Memory B cell (primary cell): Measurements from ENCODE around the gene GABRA4.

Experiments
- ATAC-seq: fragments of 150-1000 bp; cut with Tn5 transposase; 2 replicates; pipeline ENCODE4 v1.10.0; 2021; ENCODE audit warnings: low read depth, mild to moderate bottlenecking, moderate library complexity
- DNase-seq, 2 donors: peaks; one replicate each; pipeline ENCODE4 v3.0.0; 2022; ENCODE audit warnings: low spot score in 2 of 2
- H3K27ac Mint-ChIP-seq: one replicate; pipeline ENCODE4 v1.8.0; 2022; ENCODE audit warnings: mild to moderate bottlenecking, moderate library complexity, mixed read lengths
- H3K27me3 Mint-ChIP-seq: one replicate; pipeline ENCODE4 v1.8.0; 2022; ENCODE audit warnings: mixed read lengths
- H3K36me3 Mint-ChIP-seq: one replicate; pipeline ENCODE4 v1.8.0; 2022; ENCODE audit warnings: mild to moderate bottlenecking, mixed read lengths
- H3K4me1 Mint-ChIP-seq: one replicate; pipeline ENCODE4 v1.8.0; 2022; ENCODE audit warnings: mixed read lengths
- H3K4me3 Mint-ChIP-seq: one replicate; pipeline ENCODE4 v1.8.0; 2022; ENCODE audit warnings: mild to moderate bottlenecking, moderate library complexity, mixed read lengths
- H3K9me3 Mint-ChIP-seq: one replicate; pipeline ENCODE4 v1.8.0; 2022; ENCODE audit warnings: mixed read lengths

Gene GABRA4

DNA sequence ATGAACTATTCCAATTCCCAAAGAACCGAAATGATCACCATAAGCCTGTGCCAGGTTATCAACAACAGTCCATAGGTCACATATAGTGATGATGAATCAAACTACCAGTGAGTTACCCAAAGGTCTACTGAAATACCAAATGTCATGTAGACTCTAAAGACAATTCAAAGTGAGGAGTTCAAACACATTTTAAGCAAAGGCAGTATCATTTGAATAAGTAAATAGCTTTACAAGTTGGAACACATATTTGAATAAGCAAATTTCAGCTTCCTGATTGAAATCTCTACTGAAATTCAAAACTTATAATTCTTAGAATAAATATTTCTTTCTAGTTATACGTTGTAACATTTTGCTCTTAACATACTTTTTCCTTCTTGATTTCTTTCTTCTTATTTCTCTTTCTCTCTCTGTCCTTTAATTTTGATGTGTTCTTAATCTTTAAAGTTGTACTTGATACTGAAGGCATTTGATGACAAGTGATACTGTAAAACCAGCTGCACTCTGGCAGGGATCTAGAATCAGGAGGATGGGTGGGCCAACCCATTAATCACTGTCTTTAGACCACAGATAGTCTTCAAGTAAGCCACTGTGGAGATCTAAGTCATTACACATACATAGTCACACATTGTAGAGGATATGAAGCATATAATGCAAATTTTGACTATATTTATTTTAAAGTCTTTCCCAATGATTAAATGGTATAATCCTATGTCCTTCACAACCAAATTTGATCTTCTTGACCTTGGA lies 34.5 kb downstream of the GABRA4 start:
- Mint-ChIP-seq H3K27ac (no peak overlapping the region), H3K36me3 (no peaks in the 10 kb centered on the region), H3K9me3 (peaks cover 1% of the 10 kb centered on the region), H3K27me3 (no peaks in the 10 kb centered on the region), H3K4me3 (no peak overlapping the region), H3K4me1 (no peaks in the 10 kb centered on the region)
- ATAC-seq (no peak), DNase-seq (no peak)

GRCh38 chr4:46956451-46956850 lies 36.9 kb downstream of the GABRA4 start:
- Mint-ChIP-seq H3K4me3 (no peak overlapping the region), H3K4me1 (no peaks in the 10 kb centered on the region), H3K9me3 (no peaks in the 10 kb centered on the region), H3K27ac (no peak overlapping the region), H3K27me3 (no peaks in the 10 kb centered on the region), H3K36me3 (no peaks in the 10 kb centered on the region)
- no peak for ATAC-seq
- no peak for DNase-seq

DNA sequence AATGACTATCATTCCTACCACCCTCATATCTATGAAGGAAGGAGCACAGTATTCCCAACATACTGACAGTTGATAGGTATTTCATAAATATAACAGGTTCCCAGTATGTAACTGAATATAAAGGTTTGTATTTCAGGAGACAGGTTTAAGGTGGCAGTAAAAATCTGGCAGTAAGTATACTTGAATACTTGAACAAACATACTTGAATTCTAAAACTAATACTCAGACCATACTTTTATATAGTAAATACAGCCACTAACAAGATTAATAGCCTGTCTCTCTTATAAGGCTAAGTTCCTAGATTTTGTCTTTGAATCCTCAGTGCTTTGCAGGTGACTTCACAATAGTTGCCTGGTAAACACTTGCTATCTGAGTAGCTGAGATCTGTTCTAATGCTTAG lies 37.8 kb downstream of the GABRA4 start:
- H3K27ac Mint-ChIP-seq = no peak overlapping the region
- DNase-seq = no peak
- H3K9me3 Mint-ChIP-seq = no peaks in the 10 kb centered on the region
- H3K4me1 Mint-ChIP-seq = no peaks in the 10 kb centered on the region
- ATAC-seq = no peak
- no peaks in the 10 kb centered on the region for H3K36me3 Mint-ChIP-seq
- H3K27me3 Mint-ChIP-seq = no peaks in the 10 kb centered on the region
- no peak overlapping the region for H3K4me3 Mint-ChIP-seq

GRCh38 chr4:46954643-46955042 lies 38.7 kb downstream of the GABRA4 start:
- H3K9me3 Mint-ChIP-seq = no peaks in the 10 kb centered on the region
- ATAC-seq (no peak), DNase-seq (no peak)
- no peaks in the 10 kb centered on the region for H3K27me3 Mint-ChIP-seq
- H3K27ac Mint-ChIP-seq = no peak overlapping the region
- H3K36me3 Mint-ChIP-seq = no peaks in the 10 kb centered on the region
- no peak overlapping the region for H3K4me3 Mint-ChIP-seq
- no peaks in the 10 kb centered on the region for H3K4me1 Mint-ChIP-seq

- H3K27ac Mint-ChIP-seq = no peak overlapping the region
- no peak overlapping the region for H3K4me3 Mint-ChIP-seq
- no peak for DNase-seq
- no peak for ATAC-seq
- no peaks in the 10 kb centered on the region for H3K36me3 Mint-ChIP-seq
- H3K27me3 Mint-ChIP-seq = no peaks in the 10 kb centered on the region
- H3K4me1 Mint-ChIP-seq = no peaks in the 10 kb centered on the region
- H3K9me3 Mint-ChIP-seq = no peaks in the 10 kb centered on the region
These were observed 39.8 kb downstream of the GABRA4 start for GRCh38 chr4:46953564-46953963.

DNA sequence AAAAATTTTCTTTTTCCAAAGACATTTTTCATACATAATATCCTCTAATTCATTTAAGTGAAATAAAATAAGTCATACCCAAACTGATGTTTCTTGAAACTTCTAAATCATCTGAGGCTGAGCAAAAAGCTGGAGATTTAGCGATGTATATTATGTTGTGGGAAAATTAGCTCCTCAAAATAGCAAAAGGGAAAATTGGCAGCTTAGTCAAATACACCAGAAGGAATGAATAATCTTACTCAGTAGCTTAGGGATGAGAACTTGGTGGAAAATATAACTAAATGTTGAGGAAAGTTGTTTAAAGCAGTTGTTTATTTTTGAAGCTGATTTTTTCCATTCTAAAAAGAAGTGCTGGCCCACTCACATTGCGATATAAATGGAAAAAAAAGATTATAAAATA lies 40.9 kb downstream of the GABRA4 start:
- Mint-ChIP-seq H3K4me3 (no peak overlapping the region), H3K9me3 (no peaks in the 10 kb centered on the region), H3K27ac (no peak overlapping the region), H3K4me1 (no peaks in the 10 kb centered on the region), H3K36me3 (no peaks in the 10 kb centered on the region), H3K27me3 (no peaks in the 10 kb centered on the region)
- DNase-seq (no peak), ATAC-seq (no peak)

DNA sequence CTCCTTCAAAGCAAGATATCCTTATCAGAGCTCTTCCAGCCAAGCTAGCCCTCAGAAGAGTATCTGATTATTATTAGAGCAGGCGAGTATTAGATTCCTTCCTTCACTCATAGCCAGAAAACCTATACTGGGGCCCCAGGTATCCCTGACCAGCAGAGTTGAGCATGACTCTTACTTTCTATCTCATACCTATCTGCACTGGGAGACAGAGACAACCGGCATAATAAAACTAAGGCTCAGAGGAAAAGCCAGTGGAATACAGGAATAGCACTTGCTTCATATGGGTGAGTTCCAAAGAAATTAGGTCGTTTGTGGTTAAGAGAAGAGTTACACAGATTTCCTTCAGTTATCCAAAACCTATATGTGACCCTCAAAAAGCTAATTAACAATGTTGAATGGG lies 42.6 kb downstream of the GABRA4 start:
- H3K9me3 Mint-ChIP-seq = no peaks in the 10 kb centered on the region
- H3K27me3 Mint-ChIP-seq = no peaks in the 10 kb centered on the region
- H3K4me1 Mint-ChIP-seq = no peaks in the 10 kb centered on the region
- no peak overlapping the region for H3K27ac Mint-ChIP-seq
- no peak overlapping the region for H3K4me3 Mint-ChIP-seq
- DNase-seq = no peak
- H3K36me3 Mint-ChIP-seq = no peaks in the 10 kb centered on the region
- no peak for ATAC-seq

DNA sequence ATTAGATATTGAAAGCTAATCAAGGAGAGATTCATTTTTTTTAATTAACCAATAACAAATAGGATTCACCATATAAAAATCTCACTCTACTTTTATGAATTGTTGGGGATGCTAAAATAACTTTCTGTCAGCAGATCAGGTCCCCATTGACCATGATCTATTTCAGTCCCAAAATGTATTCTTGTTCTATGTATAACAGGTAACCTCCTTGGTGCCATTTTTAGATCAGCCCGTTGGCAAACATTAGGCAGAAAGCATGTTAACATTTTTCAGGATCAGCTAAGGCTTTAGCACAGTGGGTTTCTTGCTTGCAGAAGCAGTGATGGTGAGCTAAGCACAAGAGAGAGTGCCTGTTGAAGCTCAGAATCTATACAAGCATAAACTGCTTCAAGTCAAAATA lies 43.6 kb downstream of the GABRA4 start:
- no peak for DNase-seq
- H3K27me3 Mint-ChIP-seq = no peaks in the 10 kb centered on the region
- H3K4me3 Mint-ChIP-seq = no peak overlapping the region
- H3K4me1 Mint-ChIP-seq = no peaks in the 10 kb centered on the region
- no peaks in the 10 kb centered on the region for H3K36me3 Mint-ChIP-seq
- ATAC-seq = no peak
- H3K9me3 Mint-ChIP-seq = no peaks in the 10 kb centered on the region
- H3K27ac Mint-ChIP-seq = no peak overlapping the region

DNA sequence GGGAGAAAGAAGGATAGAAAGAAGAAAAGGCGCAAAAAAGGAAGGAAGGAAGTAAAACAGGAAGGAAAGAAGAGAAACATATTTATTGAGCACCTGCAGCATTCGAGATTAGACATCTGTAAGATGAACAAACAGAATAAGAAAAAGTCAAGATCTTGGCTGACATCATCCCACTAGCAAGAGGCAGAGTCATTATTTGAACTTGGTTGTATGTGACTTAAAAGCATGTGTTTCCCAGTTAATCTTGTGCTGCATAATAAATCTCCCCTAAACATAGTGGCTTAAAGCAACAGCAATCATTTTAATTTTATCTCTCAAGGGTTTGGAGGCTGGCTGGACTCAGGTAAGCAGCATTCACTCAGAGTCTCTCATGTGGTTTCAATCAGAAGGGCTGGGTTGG lies 45.8 kb downstream of the GABRA4 start:
- Mint-ChIP-seq H3K9me3 (peaks cover 2% of the 10 kb centered on the region), H3K4me3 (no peak overlapping the region), H3K4me1 (no peaks in the 10 kb centered on the region), H3K27me3 (no peaks in the 10 kb centered on the region), H3K27ac (no peak overlapping the region), H3K36me3 (no peaks in the 10 kb centered on the region)
- no peak for ATAC-seq
- DNase-seq = no peak

GRCh38 chr4:46946919-46947536 lies 46.4 kb downstream of the GABRA4 start:
- DNase-seq = no peak
- Mint-ChIP-seq H3K36me3 (no peaks in the 10 kb centered on the region), H3K27me3 (no peaks in the 10 kb centered on the region)

DNA sequence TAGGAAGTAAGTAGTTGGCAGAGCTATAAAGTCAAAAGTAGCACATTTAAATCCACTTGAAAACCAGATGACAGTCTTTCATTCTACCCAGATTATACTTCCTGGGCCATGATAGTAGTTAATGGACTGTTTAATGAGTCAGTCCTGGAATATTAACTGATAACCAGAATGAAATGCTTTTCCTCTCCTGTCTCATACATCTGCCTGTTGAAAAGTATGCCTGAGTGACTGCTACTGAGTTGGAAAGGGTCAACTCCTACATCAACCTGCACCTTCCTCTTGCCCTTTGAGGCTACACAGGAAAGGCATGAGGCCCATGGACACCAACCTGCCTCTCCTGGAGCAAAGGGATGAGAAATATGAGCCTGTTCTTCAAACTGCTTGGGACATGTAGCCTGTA lies 48.3 kb downstream of the GABRA4 start:
- Mint-ChIP-seq H3K36me3 (no peaks in the 10 kb centered on the region), H3K4me1 (no peaks in the 10 kb centered on the region), H3K9me3 (peaks cover 2% of the 10 kb centered on the region), H3K27me3 (no peaks in the 10 kb centered on the region), H3K27ac (no peak overlapping the region), H3K4me3 (no peak overlapping the region)
- DNase-seq (no peak), ATAC-seq (no peak)

More at GRCh38 chr4:46946919-46947536, 46.4 kb downstream of the GABRA4 start:
- H3K4me1 Mint-ChIP-seq = no peaks in the 10 kb centered on the region
- H3K9me3 Mint-ChIP-seq = peaks cover 2% of the 10 kb centered on the region
- H3K27ac Mint-ChIP-seq = no peak overlapping the region
- no peak for ATAC-seq
- H3K4me3 Mint-ChIP-seq = no peak overlapping the region

DNA sequence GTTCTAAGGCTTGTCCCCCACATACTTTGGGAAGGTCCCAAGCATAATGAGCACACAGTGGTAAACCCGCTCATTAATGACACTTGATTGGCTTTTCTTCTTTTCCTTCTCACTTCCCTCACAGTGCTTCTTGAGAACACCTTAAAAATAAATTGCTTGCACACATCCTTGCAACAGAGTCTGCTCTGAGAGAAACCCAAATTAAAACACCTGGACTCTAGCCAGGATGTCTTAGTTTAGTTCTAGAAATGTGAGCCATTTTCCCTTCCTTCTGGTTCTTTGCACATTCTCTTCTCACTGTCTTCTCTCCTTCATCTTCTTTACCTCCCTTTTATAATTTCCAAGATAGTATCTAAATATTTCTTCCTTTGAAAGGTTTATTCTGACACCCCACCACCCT lies 49.0 kb downstream of the GABRA4 start:
- Mint-ChIP-seq H3K4me3 (no peak overlapping the region), H3K27ac (no peak overlapping the region), H3K4me1 (no peaks in the 10 kb centered on the region), H3K27me3 (no peaks in the 10 kb centered on the region), H3K36me3 (no peaks in the 10 kb centered on the region), H3K9me3 (peaks cover 2% of the 10 kb centered on the region)
- no peak for ATAC-seq
- DNase-seq = no peak

- Mint-ChIP-seq H3K9me3 (no peaks in the 10 kb centered on the region), H3K36me3 (no peaks in the 10 kb centered on the region), H3K27ac (no peak overlapping the region), H3K4me3 (no peak overlapping the region), H3K27me3 (no peaks in the 10 kb centered on the region), H3K4me1 (no peaks in the 10 kb centered on the region)
- ATAC-seq = no peak
- DNase-seq = no peak
These were observed 55.9 kb downstream of the GABRA4 start for GRCh38 chr4:46937493-46937892.

DNA sequence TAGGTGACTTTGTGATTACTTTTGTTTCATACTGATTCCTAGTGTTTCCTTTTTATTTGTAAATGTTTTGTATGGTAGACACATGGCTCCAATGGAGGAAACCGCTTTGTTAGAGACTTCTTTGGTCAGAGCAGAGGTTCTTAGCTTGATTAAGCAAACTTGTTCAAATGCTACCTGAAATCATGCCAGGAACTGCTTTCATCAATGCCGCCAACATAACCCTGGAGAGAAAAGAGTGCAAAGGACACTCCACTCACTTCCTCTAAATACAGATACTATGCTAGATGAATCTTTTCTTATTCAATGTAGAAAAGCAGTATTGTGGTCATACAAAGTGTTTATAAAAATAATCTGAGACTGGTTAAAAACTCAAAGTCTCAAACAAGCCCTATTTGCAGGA lies 58.7 kb downstream of the GABRA4 start:
- DNase-seq (no peak), ATAC-seq (no peak)
- Mint-ChIP-seq H3K9me3 (no peaks in the 10 kb centered on the region), H3K27me3 (no peaks in the 10 kb centered on the region), H3K4me1 (no peaks in the 10 kb centered on the region), H3K4me3 (no peak overlapping the region), H3K27ac (no peak overlapping the region), H3K36me3 (no peaks in the 10 kb centered on the region)

DNA sequence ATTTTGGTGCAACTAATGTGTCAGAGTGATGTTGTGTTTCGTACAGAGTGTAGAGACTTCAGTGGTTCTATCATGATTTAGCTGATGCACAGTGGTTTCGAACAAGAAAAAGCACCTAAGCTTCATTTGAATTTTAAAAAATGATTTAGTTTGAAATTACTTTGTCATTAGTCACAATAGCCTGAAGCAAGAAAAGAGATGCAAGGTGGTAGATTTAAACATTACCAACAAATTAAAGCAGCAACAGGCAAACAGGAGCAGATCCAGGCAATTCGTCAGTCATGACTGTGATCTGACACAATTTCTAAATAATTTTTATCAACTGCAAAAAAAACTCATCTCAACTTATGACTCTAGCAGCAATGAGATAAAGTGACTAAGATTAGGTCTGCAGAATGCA lies 59.7 kb downstream of the GABRA4 start:
- Mint-ChIP-seq H3K4me3 (no peak overlapping the region), H3K4me1 (no peaks in the 10 kb centered on the region), H3K9me3 (no peaks in the 10 kb centered on the region), H3K27me3 (no peaks in the 10 kb centered on the region), H3K27ac (no peak overlapping the region), H3K36me3 (no peaks in the 10 kb centered on the region)
- DNase-seq = no peak
- no peak for ATAC-seq
